ENCODE results near the gene XIST.

- TF ChIP-seq REST (IDR thresholded peaks at IDR 0.05; ENCODE audit: low read depth): no peak
- TF ChIP-seq EGR1 (IDR thresholded peaks at IDR 0.05): no peak
- TF ChIP-seq EP300 (IDR thresholded peaks at IDR 0.05; ENCODE audit: borderline replicate concordance): no peak
- no peak for TF ChIP-seq RAD21 (IDR thresholded peaks at IDR 0.05; ENCODE audit: low read depth)
- TF ChIP-seq MAX (IDR thresholded peaks at IDR 0.05): no peak
- TF ChIP-seq USF1 (IDR thresholded peaks at IDR 0.05): no peak
- TF ChIP-seq CEBPB (IDR thresholded peaks at IDR 0.05): no peak
- no peak for TF ChIP-seq TEAD4 (IDR thresholded peaks at IDR 0.05)
These were observed 29.0 kb downstream of the XIST start for GRCh38 chrX:73823473-73824004.
